ENCODE measurements around the gene TRIM8.

TRIM8 gene

GRCh38 chr10:102701796-102702195, 57.5 kb downstream of the TRIM8 start:
- no peak for DNase-seq (ENCODE audit: low read depth)

DNA sequence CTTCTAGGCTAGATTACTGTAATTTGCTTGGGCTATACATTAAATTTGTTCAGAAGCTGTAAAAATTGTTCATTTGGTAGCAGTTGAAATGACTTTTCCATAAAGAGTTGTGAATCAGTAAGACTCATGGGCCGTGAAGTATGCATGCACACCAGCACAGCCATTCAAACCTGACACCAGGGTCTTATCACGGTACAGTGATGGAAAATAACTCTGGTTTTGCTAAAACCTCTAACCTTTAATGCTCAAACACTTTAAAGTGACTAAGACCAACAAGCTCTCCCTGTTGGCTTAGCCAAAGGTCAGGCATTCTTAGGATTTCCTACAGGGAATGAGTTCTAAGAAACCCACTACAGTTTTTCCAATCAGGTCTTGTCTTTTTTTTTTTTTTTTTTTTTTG, 58.5 kb downstream of the TRIM8 start:
- no peak for DNase-seq (ENCODE audit: low read depth)

GRCh38 chr10:102704915-102705314, 60.6 kb downstream of the TRIM8 start:
- no peak for DNase-seq (ENCODE audit: low read depth)

GRCh38 chr10:102705531-102705930, 61.3 kb downstream of the TRIM8 start:
- DNase-seq (ENCODE audit: low read depth), result no peak
